Activated naive CD8-positive, alpha-beta T cell treated with anti-CD3 and anti-CD28 coated beads, Interleukin-2, amount 50 U/mL, for 24 hours (primary cell): ENCODE data around the gene SLC24A4.

Source experiments
- ATAC-seq: fragments of 150-1000 bp; cut with Tn5 transposase; one replicate; pipeline ENCODE4 v1.10.0; 2021
- DNase-seq: peaks from one replicate; pipeline ENCODE4 v3.0.0; 2021
- H3K27ac Mint-ChIP-seq: one replicate; pipeline ENCODE4 v1.8.0; 2021; ENCODE audit warnings: mild to moderate bottlenecking, mixed read lengths
- H3K27me3 Mint-ChIP-seq: one replicate; pipeline ENCODE4 v1.8.0; 2021; ENCODE audit warnings: mixed read lengths
- H3K36me3 Mint-ChIP-seq: one replicate; pipeline ENCODE4 v1.8.0; 2021; ENCODE audit warnings: low read depth, mixed read lengths
- H3K4me1 Mint-ChIP-seq: one replicate; pipeline ENCODE4 v1.8.0; 2021; ENCODE audit warnings: mixed read lengths
- H3K4me3 Mint-ChIP-seq: one replicate; pipeline ENCODE4 v1.8.0; 2021; ENCODE audit warnings: mild to moderate bottlenecking, moderate library complexity, mixed read lengths
- H3K9me3 Mint-ChIP-seq: one replicate; pipeline ENCODE4 v1.8.0; 2021; ENCODE audit warnings: mixed read lengths

SLC24A4 gene

DNA sequence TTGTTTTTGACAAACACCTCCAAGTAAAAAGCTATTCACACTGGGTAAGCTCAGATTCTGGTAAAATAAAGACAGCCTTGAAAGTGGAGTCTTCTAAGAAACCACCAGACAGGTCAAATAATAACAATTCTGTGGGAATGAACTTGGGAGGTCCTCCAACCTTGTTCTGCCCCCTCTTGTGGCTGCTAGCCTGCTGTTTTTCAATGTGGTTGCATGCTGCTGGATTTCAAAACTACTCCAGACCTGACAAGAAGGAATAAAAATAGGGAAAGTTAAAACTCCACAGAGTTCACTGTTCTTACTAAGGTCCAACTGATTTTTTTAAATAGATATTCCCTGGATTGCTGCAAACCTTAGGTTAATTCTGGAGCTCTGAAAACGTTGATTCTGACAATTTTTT is 158.4 kb downstream of the SLC24A4 start:
- H3K27me3 Mint-ChIP-seq: peaks cover 3% of the 10 kb centered on the region
- H3K4me1 Mint-ChIP-seq: no peaks in the 10 kb centered on the region
- H3K27ac Mint-ChIP-seq: no peak overlapping the region
- no peak for ATAC-seq
- no peak overlapping the region for H3K4me3 Mint-ChIP-seq
- H3K36me3 Mint-ChIP-seq: peaks cover 2% of the 10 kb centered on the region
- DNase-seq: no peak
- peaks cover 12% of the 10 kb centered on the region for H3K9me3 Mint-ChIP-seq

DNA sequence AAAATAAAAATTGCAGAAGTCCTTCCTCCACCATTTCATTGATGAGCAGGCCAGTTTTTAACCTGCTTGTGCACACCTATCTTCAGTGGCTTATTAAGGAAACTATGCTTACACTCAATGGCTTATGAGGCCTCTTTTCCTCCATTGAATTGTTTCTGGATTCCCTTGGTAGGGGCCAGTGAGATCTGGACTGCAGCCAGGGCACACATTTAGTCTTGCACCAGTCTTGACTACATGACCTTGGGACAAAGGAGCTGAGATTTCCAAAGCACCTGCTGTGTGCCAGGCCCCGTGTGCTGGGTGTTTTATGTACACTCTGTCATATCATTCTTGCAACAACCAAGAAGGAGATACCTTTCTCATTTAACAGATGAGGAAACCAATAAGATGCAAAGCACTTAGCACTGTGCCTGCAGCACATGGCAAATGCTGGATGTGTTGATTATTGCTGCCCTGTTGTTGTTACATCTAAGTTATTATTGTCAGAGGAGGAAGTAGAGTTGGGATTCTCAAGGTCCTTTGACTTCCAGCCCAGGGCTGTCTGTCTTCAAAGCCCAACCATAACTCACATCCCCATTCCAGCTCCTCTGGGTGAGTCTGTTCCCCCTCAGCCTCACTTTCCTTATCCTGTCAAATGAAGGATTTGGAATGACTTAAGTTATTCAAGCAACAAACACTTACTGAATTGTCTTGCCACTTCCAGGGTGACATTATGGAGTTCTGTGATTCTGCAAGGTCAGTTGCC is 159.0 kb downstream of the SLC24A4 start:
- ATAC-seq: no peak
- H3K4me1 Mint-ChIP-seq: no peaks in the 10 kb centered on the region
- peaks cover 3% of the 10 kb centered on the region for H3K27me3 Mint-ChIP-seq
- DNase-seq: no peak
- peaks cover 2% of the 10 kb centered on the region for H3K36me3 Mint-ChIP-seq
- no peak overlapping the region for H3K27ac Mint-ChIP-seq
- peaks cover 12% of the 10 kb centered on the region for H3K9me3 Mint-ChIP-seq
- no peak overlapping the region for H3K4me3 Mint-ChIP-seq

DNA sequence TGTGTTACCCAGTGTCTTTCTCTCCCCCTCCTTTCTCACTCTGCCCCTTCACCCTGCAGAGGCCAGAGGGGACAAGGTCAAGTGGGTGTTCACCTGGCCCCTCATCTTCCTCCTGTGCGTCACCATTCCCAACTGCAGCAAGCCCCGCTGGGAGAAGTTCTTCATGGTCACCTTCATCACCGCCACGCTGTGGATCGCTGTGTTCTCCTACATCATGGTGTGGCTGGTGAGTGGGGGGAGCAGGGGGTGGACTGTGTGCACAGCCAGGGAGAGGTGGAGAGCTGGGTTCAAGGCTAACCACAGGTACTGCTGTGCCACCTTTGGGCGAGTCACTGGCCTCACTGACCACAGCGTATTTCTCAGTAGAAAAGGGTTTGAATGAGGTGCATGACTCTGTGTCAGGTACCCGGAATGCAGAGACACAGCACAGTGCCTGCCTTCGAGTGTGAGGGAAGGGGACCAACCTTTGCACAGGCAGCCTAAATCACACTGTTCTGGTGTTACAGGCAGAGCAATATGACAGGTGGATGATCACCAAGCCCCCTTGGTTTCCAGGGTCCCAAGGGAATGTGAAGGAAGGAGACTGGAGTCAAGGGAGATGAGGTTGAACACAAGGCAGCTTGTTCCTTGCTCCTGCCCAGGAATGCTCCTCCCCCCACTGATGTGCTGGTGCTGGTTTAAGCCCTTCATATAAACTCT is 159.8 kb downstream of the SLC24A4 start:
- no peak overlapping the region for H3K4me3 Mint-ChIP-seq
- peaks cover 3% of the 10 kb centered on the region for H3K27me3 Mint-ChIP-seq
- H3K36me3 Mint-ChIP-seq: peaks cover 2% of the 10 kb centered on the region
- ATAC-seq (no peak), DNase-seq (no peak)
- H3K4me1 Mint-ChIP-seq: no peaks in the 10 kb centered on the region
- H3K9me3 Mint-ChIP-seq: peaks cover 12% of the 10 kb centered on the region
- no peak overlapping the region for H3K27ac Mint-ChIP-seq

DNA sequence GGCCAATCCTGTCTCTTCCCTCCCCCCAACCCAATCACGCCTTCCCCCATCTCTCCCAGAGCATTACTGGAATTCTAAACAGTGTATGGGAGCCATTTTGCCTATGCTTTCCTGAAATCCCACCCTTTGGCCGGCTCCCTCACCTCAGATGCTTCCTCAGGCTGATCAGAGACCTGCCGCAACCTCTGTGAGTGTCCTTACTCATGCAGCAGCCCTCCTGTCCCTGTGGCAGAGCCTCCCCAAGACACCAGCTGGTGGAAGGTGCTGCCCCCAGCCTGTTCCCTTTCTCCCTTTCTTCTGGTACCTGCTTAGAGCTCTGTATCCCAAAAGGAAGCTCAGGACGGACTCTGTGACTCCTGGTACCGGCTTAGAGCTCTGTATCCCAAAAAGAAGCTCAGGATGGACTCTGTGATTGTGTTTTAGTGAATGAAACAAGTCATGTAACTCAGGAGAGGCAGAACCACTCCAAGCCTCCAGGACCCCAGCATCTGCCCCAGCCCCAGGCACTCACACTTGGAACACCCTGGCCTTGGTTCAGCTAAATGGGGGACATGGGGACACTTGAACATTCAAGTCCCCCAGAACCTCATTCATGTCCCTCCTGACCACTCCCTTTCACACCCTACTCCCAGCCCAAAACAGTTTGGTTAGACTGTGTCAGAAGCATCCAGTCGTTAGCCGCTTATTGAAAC is 161.3 kb downstream of the SLC24A4 start:
- no peak overlapping the region for H3K27ac Mint-ChIP-seq
- no peak for DNase-seq
- H3K4me1 Mint-ChIP-seq: no peaks in the 10 kb centered on the region
- H3K36me3 Mint-ChIP-seq: peaks cover 2% of the 10 kb centered on the region
- H3K9me3 Mint-ChIP-seq: peaks cover 4% of the 10 kb centered on the region
- no peak for ATAC-seq
- H3K4me3 Mint-ChIP-seq: no peak overlapping the region
- H3K27me3 Mint-ChIP-seq: peaks cover 6% of the 10 kb centered on the region

DNA sequence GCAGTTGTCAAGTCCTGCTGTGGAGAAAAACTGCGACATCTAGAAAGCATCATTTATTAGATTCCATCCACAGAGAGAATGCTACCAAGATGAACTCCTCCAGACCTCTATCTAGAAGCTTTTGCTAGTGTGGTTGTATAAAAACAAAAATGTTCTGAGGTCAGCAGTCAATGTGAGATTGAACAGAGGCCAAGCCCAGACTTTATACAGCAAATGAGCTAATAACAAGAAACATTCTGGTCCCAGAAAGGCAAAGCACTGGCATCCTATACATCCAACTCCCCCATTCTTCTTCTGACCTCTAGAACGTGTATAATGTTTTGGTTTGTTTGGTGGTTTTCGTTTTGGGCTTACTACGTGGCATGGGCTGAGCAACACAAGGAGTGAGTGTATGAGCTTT is 163.9 kb downstream of the SLC24A4 start:
- no peak for ATAC-seq
- DNase-seq: no peak
- Mint-ChIP-seq H3K27ac (no peak overlapping the region), H3K4me1 (no peaks in the 10 kb centered on the region), H3K9me3 (no peaks in the 10 kb centered on the region), H3K36me3 (no peaks in the 10 kb centered on the region), H3K27me3 (peaks cover 6% of the 10 kb centered on the region), H3K4me3 (no peak overlapping the region)

DNA sequence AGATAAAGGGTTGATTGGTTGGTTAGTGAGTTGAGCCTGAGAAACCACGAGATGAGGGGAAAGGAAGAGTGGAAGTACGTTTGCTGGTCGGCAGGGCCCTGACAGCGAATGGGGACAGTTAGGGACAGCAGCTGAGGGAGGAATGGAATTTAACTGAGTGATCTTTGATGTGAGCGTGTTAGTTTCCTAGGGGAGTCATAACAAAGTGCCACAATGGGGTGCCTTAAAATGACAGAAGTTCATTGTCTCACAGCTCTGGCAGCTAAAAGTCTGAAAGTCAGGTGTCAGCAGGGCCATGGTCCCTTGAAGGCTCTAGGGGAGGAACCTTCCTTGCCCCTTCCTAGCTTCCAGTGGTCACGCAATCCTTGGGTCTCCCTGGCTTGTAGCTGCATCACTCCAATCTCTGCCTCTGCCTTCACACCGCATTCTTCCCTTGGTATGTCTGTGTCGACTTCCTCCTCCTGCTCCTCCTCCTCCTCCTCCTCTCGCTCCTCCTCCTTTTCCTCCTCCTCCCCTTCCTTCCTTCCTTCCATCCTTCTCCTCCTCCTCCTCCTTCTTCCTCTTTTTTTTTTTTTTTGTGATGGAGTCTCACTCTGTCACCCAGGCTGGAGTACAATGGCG is 164.7 kb downstream of the SLC24A4 start:
- no peaks in the 10 kb centered on the region for H3K9me3 Mint-ChIP-seq
- H3K27ac Mint-ChIP-seq: no peak overlapping the region
- DNase-seq (no peak), ATAC-seq (no peak)
- no peaks in the 10 kb centered on the region for H3K4me1 Mint-ChIP-seq
- no peaks in the 10 kb centered on the region for H3K36me3 Mint-ChIP-seq
- H3K4me3 Mint-ChIP-seq: no peak overlapping the region
- H3K27me3 Mint-ChIP-seq: peaks cover 6% of the 10 kb centered on the region

DNA sequence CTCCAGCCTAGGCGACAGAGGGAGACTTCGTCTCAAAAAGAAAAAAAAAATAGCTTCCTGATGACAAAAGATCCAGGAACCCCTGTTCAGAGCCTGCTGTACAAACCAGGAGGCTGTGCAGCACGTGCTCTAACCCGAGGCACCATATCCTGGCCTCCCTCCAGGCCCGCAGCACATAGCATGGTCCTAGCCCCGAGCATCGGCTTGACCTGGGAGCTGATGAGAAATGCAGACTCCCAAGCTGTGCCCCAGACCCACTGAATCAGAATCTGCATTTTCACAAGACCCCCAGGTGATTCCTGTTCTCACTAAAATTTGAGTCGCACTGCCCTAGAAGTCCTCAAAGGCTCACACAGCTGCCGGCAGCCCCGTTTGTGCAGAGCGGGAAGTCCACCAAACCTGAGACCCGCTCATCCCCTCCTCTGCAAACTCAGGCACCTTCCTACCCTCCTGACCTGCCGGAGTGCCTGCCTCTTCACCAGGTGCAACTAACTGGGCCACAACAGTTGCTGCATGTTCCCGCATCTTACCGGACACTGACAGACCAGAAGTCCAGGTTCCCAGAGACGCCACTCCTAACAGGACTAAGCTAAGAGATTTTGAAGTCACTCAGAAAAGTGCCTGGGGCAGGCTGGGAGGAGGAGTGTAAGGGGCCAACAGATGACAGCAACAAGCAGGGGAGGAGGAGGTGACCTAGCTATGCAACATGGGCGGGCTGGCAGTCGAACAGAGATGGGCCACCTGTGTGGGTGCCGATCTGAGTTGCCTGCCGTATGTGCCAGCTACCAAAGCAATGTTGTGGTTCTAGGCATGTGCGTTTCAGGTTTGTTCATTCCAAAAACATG is 166.7 kb downstream of the SLC24A4 start:
- ATAC-seq: no peak
- Mint-ChIP-seq H3K27ac (no peak overlapping the region), H3K4me1 (peaks cover 2% of the 10 kb centered on the region), H3K4me3 (no peak overlapping the region), H3K9me3 (no peaks in the 10 kb centered on the region), H3K27me3 (peaks cover 3% of the 10 kb centered on the region), H3K36me3 (no peaks in the 10 kb centered on the region)
- no peak for DNase-seq

DNA sequence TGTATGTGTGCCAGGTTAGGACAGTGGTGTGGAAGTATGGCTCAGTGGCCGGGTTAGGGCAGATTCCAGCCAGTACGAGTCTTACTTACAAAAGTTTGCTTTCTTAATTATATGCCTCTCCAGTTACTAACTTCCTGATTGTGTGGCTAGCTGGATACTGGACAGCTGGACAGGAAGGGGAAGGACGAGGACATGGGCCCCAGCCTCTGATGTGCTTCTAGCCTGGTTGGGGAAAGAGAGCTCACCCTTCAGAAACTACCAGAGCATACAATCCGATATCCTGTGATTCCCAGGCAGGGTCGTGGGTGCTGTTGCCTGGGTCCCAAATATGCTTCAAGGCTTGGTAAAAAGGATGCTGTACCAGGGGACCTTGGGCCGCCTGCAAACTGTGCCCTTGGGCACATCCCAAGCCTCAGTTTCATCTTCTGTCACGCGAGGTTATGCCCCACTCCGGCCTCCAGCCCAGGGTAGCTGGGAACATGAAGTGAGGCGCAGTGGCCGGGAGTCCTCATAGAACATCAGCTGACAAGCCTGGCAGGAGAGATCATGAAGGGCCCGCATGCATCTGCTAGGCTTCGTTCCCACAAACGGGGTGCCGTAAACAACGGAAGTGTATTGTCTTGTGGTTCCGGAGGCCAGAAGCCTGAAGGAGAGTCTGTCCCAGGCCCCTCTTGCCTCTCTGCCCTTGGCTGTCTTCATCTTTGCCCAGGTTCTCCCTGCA is 167.4 kb downstream of the SLC24A4 start:
- no peaks in the 10 kb centered on the region for H3K9me3 Mint-ChIP-seq
- DNase-seq (no peak), ATAC-seq (no peak)
- no peak overlapping the region for H3K27ac Mint-ChIP-seq
- peaks cover 3% of the 10 kb centered on the region for H3K27me3 Mint-ChIP-seq
- peaks cover 6% of the 10 kb centered on the region for H3K4me1 Mint-ChIP-seq
- no peaks in the 10 kb centered on the region for H3K36me3 Mint-ChIP-seq
- H3K4me3 Mint-ChIP-seq: no peak overlapping the region

DNA sequence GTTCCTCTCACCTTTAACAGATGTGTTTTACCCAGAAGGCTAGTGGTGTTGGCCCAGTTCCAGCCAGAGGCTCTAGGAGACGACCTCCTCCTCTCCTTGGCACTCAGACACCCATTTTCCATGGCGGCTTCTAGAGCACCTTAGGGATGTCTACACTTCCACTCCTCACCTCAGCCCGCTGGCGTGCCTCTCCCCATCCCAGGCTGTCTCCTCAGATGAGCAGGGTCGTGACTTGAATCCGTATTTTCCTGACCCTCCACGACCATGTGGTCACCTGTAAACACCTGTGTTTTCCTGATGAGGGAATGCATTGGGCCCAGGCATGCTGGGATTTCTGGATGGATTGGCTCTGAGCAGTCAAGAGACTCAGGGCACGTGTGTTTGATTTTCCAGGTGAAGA is 168.8 kb downstream of the SLC24A4 start:
- Mint-ChIP-seq H3K4me1 (peaks cover 9% of the 10 kb centered on the region), H3K4me3 (no peak overlapping the region), H3K36me3 (no peaks in the 10 kb centered on the region), H3K27me3 (peaks cover 3% of the 10 kb centered on the region), H3K27ac (no peak overlapping the region), H3K9me3 (no peaks in the 10 kb centered on the region)
- DNase-seq: no peak
- ATAC-seq: no peak

DNA sequence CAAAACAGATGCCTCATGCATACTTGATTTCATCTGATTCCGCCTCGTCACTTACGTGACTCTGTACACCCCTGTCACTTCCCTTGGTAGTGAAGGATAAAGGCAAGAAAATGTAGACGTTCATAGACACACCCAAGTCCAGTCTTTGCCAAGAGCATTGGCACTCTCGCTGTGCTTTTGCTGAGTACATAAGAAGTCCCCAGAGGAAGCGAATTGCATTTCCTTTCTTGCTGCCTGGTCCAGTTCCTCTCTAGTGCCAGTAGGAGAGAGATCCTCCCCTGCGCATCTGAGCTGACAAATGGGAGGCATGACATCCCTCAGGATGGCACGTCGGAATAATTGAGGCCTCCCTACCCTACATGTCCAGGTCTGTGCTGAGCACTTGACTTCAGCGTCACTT is 169.3 kb downstream of the SLC24A4 start:
- Mint-ChIP-seq H3K9me3 (no peaks in the 10 kb centered on the region), H3K4me3 (no peak overlapping the region), H3K36me3 (no peaks in the 10 kb centered on the region), H3K27ac (no peak overlapping the region), H3K4me1 (peaks cover 9% of the 10 kb centered on the region), H3K27me3 (peaks cover 3% of the 10 kb centered on the region)
- DNase-seq (no peak), ATAC-seq (no peak)

DNA sequence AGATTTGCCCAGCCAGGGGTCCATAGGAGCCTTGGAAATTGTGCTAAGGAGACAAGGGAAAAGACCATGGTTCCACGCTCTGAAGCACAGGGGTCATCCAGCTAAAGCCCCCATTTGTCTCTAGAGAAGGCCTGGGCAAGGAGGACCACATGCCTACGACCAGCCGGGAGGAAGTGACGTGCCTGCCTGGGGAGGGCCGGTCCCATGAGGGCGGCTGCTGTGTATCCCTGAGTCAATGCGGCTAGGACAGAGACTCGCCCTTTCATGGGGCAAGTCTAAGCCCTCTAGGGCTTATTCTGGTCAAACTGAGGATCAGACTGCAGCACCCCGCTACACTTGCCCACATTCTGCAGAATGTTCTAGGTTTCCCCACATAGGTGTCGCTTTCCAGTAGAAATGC is 170.1 kb downstream of the SLC24A4 start:
- peaks cover 3% of the 10 kb centered on the region for H3K27me3 Mint-ChIP-seq
- H3K27ac Mint-ChIP-seq: no peak overlapping the region
- DNase-seq: no peak
- H3K4me1 Mint-ChIP-seq: peaks cover 9% of the 10 kb centered on the region
- no peaks in the 10 kb centered on the region for H3K36me3 Mint-ChIP-seq
- no peaks in the 10 kb centered on the region for H3K9me3 Mint-ChIP-seq
- ATAC-seq: no peak
- no peak overlapping the region for H3K4me3 Mint-ChIP-seq

DNA sequence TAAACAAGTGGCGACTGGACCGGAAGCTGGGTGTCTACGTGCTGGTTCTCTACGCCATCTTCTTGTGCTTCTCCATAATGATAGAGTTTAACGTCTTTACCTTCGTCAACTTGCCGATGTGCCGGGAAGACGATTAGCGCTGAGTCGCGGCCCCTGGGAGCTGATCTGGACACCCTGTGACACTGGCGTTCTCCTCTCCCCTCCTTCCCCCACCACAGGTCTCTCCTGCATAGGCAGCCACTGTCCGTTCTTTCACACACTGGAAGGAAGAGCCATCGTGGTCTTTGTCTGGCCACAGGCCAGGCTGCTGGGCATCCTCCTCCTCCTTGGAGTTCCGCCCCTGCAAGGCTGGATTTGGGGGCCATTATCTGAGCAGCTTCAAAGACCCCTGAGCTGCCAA is 170.5 kb downstream of the SLC24A4 start:
- no peak overlapping the region for H3K4me3 Mint-ChIP-seq

DNA sequence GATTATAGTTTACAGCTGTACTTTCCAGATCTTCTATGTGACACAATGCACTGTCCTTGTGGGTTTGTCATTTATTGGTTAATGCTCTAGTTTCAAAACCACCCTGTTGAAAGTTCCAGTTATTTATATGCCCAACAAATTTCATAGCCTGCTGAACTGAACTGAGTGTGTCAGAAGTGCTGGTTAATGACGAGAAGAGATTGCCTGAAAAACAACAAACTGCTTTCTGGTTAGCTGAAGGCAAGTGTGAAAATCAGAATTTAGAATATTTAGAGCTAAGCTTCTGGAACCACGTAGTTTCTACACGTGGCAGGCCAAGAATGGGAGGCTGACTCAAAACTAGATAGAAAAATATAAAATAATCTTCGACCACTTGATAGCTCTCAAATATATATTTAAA is 171.5 kb downstream of the SLC24A4 start:
- DNase-seq: no peak
- no peak for ATAC-seq
- Mint-ChIP-seq H3K27ac (no peak overlapping the region), H3K27me3 (no peaks in the 10 kb centered on the region), H3K4me3 (no peak overlapping the region), H3K36me3 (no peaks in the 10 kb centered on the region), H3K4me1 (peaks cover 9% of the 10 kb centered on the region), H3K9me3 (no peaks in the 10 kb centered on the region)

More for the DNA sequence above, 170.5 kb downstream of the SLC24A4 start:
- Mint-ChIP-seq H3K27me3 (peaks cover 3% of the 10 kb centered on the region), H3K36me3 (no peaks in the 10 kb centered on the region), H3K27ac (no peak overlapping the region), H3K9me3 (no peaks in the 10 kb centered on the region), H3K4me1 (peaks cover 9% of the 10 kb centered on the region)
- ATAC-seq: no peak
- no peak for DNase-seq
